Neural crest cell (in vitro differentiated cells): Measurements from ENCODE around the gene HOXB4. TPM values are rescaled to one million over a fixed set of nuclear protein-coding genes. Genes with fewer than 3 reads are reported as not detected.

Experiments
- DNase-seq: peaks from one replicate; pipeline ENCODE4 v3.0.0; 2021; ENCODE audit warnings: low read depth, mixed read lengths, low spot score
- H3K27ac Mint-ChIP-seq: one replicate; pipeline ENCODE4 v1.8.0; 2021; ENCODE audit warnings: mild to moderate bottlenecking, mixed read lengths; ENCODE audit not compliant: unreplicated experiment
- H3K27me3 Mint-ChIP-seq: 2 replicates; pipeline ENCODE4 v1.8.0; 2021; ENCODE audit warnings: low read depth, mild to moderate bottlenecking, mixed read lengths
- H3K36me3 Mint-ChIP-seq: 2 replicates; pipeline ENCODE4 v1.8.0; 2021; ENCODE audit warnings: low read depth, mild to moderate bottlenecking, mixed read lengths
- H3K4me1 Mint-ChIP-seq: 2 replicates; pipeline ENCODE4 v1.8.0; 2021; ENCODE audit warnings: mixed read lengths
- H3K4me3 Mint-ChIP-seq: one replicate; pipeline ENCODE4 v1.8.0; 2021; ENCODE audit warnings: mild to moderate bottlenecking, mixed read lengths
- H3K9me3 Mint-ChIP-seq: 2 replicates; pipeline ENCODE4 v1.8.0; 2021; ENCODE audit warnings: mixed read lengths
- total RNA-seq: library from RNA; stranded (reverse); gene quantifications from 2 replicates; pipeline ENCODE4 v1.2.1, GENCODE V29; 2021
- TF ChIP-seq, protein P1 (sequence below): fragments of 200-600 bp; sonication (generic); conservative IDR thresholded peaks from 2 replicates; pipeline ENCODE4 v1.5.0; 2021; ENCODE audit warnings: antibody characterized with exemption, mild to moderate bottlenecking

Gene HOXB4
- total RNA-seq, 1 donor from 2014 or later = 5.0 TPM

DNA sequence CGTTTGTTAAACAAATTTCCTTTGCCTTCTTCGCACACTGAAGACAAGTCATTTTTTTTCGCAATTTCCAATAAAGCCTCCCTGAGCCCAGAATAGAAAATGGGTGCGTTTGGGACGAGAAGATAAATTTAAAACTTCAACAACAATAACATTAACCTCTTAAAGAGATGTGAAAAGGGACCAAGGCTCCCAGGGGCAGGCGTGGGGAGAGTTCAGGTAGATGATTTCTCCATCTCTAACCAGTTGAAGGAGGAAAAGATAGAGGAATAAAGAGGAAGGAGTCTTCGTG, 1.3 kb upstream of the HOXB4 start:
- H3K36me3 Mint-ChIP-seq = peaks cover 5% of the 10 kb centered on the region
- no peak overlapping the region for H3K27ac Mint-ChIP-seq
- TF ChIP-seq, protein P1, sequence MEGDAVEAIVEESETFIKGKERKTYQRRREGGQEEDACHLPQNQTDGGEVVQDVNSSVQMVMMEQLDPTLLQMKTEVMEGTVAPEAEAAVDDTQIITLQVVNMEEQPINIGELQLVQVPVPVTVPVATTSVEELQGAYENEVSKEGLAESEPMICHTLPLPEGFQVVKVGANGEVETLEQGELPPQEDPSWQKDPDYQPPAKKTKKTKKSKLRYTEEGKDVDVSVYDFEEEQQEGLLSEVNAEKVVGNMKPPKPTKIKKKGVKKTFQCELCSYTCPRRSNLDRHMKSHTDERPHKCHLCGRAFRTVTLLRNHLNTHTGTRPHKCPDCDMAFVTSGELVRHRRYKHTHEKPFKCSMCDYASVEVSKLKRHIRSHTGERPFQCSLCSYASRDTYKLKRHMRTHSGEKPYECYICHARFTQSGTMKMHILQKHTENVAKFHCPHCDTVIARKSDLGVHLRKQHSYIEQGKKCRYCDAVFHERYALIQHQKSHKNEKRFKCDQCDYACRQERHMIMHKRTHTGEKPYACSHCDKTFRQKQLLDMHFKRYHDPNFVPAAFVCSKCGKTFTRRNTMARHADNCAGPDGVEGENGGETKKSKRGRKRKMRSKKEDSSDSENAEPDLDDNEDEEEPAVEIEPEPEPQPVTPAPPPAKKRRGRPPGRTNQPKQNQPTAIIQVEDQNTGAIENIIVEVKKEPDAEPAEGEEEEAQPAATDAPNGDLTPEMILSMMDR = no peak
- H3K9me3 Mint-ChIP-seq = no peaks in the 10 kb centered on the region
- H3K27me3 Mint-ChIP-seq = peaks cover 76% of the 10 kb centered on the region
- H3K4me1 Mint-ChIP-seq = peaks cover 27% of the 10 kb centered on the region
- H3K4me3 Mint-ChIP-seq = peak overlapping the region; percentile 85
- DNase-seq = no peak

DNA sequence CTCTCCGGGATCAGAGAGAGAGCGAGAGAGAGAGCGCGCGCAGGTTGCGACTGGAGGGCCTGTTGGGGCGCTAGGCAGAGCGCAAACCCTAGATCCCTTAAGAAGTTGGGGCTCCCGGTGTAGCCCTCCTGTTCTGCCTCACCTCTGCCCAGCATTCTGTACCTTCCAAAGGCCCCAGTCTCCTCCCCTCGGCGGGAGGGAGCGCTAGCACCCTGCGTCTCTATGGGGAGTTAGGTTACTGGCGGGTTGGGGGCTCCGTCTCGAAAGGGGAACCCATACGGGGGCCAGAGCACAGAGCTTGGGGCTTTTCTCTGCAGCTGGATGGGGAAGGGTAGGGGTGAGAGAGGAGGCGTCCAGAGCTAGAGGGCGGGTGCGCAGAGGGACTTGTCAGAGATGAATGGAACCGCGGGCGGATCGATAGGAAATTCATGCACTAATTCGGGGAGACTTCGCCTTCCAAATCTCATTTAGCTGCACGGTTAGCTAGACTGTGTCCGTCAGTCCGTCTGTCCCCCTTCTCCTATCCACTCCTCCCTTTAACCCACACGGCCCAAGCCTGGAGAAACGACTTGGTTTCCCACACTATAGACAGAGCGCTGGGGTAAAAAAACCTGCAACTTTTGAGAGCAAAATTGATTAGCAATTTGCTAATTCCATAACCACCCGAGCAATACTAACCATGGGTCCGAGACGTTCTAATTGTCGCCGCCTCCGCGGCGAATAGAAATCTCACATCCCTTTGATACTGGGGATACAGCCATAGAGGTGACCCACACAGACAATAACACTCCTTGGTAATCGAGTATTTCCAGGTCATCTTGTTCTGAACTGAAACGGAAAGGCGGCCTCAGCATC, 693 bp upstream of the HOXB4 start:
- peaks cover 71% of the 10 kb centered on the region for H3K27me3 Mint-ChIP-seq
- H3K4me3 Mint-ChIP-seq = peak overlapping the region; percentile 85
- DNase-seq = no peak
- H3K9me3 Mint-ChIP-seq = no peaks in the 10 kb centered on the region
- peaks cover 5% of the 10 kb centered on the region for H3K36me3 Mint-ChIP-seq
- peaks cover 25% of the 10 kb centered on the region for H3K4me1 Mint-ChIP-seq
- H3K27ac Mint-ChIP-seq = no peak overlapping the region
- TF ChIP-seq, protein P1 = no peak

DNA sequence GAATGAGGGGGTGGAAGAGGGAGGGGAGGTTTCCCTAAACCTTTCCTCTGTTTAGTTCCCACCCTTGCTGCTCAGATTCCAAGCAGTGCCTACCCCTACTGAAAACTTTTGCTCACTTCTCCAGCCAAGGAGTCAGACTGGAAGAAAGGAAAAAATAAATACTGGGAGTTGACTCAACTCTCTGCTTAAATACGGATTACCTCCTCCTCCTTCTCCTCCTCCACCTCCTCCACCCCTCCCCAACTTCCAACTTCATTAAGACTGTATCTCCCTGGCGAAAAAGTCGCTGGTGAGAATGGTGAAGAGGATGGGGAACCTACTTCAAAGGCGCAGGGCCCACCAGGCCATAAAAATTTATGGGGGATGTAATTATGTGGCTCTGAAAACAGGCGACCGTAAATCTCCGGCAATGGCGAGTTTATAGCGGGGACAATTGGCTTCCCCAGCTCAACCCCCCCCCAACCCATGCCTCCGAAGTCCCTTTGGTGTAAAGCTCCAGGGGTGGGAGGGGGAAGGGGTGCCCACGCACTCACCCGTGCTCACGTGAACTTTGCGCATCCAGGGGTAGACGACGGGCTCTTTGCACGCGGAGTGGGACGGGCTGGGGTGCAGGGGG, 712 bp downstream of the HOXB4 start:
- H3K9me3 Mint-ChIP-seq = no peaks in the 10 kb centered on the region
- peaks cover 23% of the 10 kb centered on the region for H3K4me1 Mint-ChIP-seq
- H3K27ac Mint-ChIP-seq = peak overlapping the region; percentile 87
- H3K27me3 Mint-ChIP-seq = peaks cover 56% of the 10 kb centered on the region
- DNase-seq = no peak
- TF ChIP-seq, protein P1 = no peak
- peak overlapping the region; percentile 90 for H3K4me3 Mint-ChIP-seq
- H3K36me3 Mint-ChIP-seq = no peaks in the 10 kb centered on the region

DNA sequence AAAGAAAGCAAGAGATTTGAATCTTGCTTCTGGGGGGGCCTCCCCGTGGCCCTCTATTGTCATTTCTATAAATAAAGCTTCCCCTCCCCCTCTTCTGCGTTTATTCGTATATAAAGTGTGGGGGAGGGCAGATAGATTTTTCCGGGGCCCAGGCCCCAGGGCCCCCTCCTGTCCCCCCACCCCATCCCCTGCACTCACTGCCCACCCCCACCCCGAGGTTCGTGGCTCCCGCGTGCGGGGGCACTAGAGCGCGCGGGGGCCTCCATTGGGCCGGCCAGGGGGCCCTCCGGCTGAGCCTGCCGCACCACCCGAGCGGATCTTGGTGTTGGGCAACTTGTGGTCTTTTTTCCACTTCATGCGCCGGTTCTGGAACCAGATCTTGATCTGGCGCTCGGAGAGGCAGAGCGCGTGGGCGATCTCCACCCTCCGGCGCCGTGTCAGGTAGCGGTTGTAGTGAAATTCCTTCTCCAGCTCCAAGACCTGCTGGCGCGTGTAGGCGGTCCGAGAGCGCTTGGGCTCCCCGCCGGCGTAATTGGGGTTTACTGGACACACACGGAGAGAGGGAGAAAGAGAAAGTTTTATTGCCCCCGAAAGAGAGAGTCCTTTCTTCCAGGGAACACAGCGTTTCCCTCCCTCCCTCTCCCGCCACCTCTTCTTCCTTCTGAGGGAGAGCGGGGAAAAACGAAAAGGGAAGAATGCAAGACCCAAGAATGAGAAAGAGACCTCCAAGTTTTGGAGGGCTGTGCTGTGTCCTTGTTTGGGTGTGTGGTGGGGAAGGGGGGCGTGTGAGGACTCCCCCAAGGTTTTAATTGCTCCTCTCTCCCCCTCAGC, 1.5 kb downstream of the HOXB4 start:
- H3K4me3 Mint-ChIP-seq = peak overlapping the region; percentile 90
- peaks cover 25% of the 10 kb centered on the region for H3K4me1 Mint-ChIP-seq
- TF ChIP-seq, protein P1 = no peak
- peaks cover 49% of the 10 kb centered on the region for H3K27me3 Mint-ChIP-seq
- H3K9me3 Mint-ChIP-seq = no peaks in the 10 kb centered on the region
- DNase-seq = no peak
- peak overlapping the region; percentile 83 for H3K27ac Mint-ChIP-seq
- H3K36me3 Mint-ChIP-seq = no peaks in the 10 kb centered on the region

DNA sequence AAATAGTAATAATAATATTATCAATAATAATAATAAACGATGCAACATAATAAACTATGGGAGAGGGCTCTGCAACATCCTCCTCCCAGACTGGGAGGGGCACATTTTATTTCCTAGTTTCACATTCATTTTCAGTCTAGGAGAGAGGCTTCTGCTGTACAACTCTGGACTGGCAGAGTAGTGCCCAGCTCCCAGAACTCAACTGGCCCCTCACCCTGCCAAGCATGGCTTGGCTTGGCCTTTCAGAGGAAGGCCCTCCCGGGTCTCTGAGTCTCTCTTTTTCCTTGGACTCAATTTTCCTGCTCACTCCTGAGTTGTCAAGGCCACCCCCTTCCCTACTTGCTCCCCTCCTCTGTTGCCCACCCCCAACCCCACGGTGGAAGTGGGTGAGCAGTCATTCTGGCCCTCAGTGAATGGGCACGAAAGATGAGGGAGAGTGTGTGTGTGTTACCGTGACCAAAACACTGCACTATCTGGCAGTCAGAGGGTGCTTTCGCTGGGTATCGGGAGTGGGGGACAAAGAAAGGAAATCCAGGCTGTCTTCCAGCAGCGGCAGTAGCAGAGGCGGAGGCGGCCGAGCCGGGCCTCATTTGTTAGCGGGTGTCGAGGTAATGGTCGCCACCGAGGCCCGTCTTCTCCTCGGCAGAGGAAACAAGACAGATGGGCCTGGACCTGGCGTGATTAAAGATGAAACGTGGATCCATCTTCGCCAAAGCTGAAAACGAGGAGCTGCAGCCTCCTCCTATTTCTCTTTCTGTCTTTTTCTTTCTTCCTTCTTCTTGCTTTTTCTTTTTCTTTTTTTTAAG, 2.3 kb downstream of the HOXB4 start:
- Mint-ChIP-seq H3K36me3 (no peaks in the 10 kb centered on the region), H3K4me3 (peak overlapping the region; percentile 64), H3K4me1 (peaks cover 22% of the 10 kb centered on the region), H3K27me3 (peaks cover 41% of the 10 kb centered on the region), H3K9me3 (no peaks in the 10 kb centered on the region), H3K27ac (peak overlapping the region; percentile 83)
- no peak for DNase-seq
- TF ChIP-seq, protein P1 = no peak
